Central memory CD4-positive, alpha-beta T cell (primary cell): Measurements from ENCODE around the gene UBE2D1.

Experiments
- DNase-seq: peaks from one replicate; pipeline ENCODE4 v3.0.0; 2022
- total RNA-seq, 3 experiments: gene quantifications; one replicate each; lab custom pipeline; 2026; lab: John Stamatoyannopoulos, UW

Gene UBE2D1
- total RNA-seq = 17.7 to 47.1 (median 32.8) reads per million in 3 experiments

DNA sequence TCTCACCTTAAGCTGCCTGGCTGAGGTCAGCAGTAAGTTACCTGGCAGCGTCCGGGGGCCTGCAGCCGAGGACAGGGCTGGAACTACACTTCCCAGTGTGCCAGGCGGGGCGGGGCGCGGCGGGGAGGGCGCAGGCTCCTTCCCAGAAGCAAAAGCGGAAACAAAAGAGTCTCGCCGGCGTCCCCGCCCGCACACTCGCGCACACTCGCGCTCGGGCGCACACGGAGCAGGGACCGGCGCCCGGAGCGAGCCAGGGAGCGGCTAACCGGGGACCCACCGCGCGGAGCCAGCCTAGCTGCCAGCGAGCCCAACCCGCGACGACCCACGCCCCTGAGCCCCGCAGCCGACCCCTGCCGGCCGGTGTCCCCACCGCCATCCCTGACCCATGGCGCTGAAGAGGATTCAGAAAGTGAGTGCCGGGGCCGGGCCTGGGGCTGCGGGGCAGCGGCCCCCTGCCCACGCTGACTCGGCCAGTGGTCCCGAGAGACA lies at the start of gene UBE2D1:
TSS of gene UBE2D1 (plus strand) at position 190 of the 489 bp plus-strand sequence. CDS start at position 386, 196 bp downstream.
- peak; percentile 68 for DNase-seq

DNA sequence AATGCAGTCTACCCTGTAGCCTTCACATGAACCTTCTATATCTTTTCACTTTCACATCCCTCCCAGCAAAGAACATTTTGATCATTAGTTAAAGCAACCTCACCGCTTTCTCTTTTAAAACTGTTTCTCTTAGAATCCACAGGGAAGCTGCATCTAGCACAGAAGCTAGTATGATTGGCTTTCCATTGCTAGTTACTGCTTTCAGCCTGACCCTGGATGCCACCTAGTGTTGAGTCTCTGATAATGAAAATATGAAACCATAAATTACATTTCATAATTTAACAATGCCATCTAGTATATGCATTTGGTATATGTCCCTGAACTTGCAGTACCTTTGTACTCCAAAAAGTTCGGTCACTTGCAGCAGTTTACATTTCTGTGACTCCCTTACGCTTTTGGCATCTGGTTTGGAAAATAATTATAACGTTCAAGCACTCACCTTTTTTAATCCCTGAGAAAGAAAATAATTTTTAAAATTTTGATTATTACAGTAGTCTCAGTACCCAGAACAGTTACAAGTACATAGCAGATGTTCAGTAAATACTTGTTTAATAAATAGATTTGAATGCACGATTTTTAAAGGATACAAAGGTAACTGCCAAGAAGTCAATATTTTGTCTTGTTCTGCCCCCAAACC lies 43.1 kb upstream of the UBE2D1 start:
- peak; percentile 34 for DNase-seq

DNA sequence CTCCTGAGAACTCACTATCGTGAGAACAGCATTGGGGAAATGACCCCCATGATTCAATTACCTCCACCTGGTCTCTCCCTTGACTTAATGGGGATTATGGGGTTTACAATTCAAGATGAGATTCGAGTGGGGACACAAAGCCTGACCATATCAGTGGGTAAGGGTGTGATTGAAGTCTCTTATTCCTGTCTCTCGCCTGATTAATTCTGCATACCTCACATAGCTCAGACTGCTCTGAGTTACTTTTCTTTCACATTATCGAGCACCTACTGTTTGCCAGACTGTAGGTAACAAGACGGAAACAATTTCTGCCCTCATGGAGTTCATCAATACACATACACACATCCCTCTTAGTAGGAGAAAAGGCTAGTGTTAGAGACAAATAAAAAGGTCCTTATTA lies 40.8 kb upstream of the UBE2D1 start:
- DNase-seq = no peak

DNA sequence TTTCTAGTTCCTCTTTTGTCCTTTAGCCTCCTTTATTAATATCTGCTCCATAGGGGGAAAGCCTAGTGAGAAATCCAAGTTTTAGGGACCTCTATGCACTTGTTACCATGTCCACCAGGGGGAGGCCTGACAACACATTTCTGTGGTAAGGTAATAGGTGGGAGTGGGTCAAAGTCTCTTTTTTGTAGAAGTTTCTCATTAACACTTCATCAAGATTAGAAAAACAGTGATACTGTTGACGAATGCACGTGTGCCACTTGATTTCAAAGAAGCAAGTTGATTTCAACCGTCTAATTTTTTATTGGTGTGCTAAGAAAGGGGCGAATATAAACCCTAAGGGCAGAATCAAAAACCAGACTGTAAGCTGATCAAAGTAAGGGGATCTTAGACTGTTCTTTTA lies 35.2 kb upstream of the UBE2D1 start:
- DNase-seq = peak; percentile 35

DNA sequence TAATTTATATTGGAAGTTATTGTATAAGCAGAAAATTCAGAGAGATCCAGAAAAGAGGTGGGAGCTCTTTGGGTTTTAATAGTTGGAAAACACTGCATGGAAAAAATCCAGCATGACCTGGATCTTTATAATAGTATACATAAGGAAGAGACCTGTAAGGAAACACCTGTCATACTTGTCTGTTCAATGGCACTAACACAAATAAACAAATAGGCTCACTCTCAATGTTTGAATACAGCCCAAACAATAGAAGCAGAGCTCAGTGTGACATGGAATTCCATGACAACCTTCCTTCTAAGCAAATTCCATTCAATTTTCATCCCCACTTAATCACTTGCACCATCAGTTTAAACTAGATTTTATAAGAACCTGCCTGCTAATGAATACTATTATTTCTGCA lies 34.1 kb upstream of the UBE2D1 start:
- no peak for DNase-seq

DNA sequence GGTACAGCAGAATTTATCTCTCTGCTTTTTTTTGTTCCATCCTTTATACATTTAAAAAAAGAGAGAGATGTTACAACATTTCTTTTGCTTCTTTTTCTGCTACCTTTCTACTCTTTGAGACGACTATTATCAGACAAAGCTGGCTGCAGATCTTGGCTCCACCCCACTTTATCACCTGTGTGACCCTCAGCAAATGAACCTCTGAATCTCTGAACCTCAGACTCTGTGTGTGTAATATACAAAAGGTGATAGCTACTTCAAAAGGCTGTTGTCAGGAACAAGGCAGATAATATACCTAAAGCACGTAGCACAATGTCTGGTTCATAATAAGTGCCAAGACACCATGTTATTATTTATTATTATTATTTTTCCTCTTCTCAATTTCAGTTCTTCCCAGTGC lies 32.6 kb upstream of the UBE2D1 start:
- no peak for DNase-seq

DNA sequence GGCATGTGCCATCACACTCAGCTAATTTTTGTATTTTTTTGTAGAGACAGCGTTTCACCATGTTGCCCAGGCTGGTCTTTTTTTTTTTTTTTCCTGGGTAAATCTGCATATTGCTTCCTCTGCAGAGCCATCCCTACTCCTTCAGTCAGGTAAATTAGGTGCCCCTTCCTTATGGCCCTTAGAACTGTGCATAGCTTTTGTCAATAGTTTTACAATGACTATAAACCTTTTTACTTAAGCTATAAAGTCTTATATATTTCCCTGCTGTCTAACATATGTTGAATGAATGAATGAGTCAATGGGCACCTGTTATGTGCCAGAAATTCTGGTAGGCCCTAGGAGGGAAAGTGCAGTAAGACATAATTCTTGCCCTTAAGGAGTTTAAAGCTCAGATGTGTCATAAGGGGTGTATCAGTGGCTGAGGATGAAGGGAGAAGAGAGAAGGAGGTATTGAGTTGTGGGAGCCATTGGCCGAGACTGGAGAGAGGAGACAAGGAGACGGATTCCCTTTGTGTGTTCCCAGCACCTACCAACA lies 30.6 kb upstream of the UBE2D1 start:
- DNase-seq = no peak

DNA sequence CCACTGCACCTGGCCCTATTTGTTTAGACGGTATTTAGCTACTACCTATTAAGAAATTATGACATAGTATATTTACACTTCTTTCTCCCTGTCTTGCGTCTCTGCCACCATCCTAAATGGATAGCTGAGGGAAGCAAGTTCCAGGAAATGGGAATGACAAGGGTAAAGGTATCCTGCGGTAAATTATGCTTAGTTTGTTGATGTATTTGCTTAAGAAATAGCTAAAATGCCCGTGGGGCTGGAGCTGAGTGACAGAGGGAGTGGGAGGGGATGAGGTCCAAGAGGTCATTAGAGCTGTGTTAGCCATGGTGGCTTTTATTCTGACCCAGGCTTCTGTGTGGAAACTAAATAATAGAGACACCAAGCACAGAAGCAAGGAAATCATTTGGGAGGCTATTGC lies 29.0 kb upstream of the UBE2D1 start:
- DNase-seq = no peak

DNA sequence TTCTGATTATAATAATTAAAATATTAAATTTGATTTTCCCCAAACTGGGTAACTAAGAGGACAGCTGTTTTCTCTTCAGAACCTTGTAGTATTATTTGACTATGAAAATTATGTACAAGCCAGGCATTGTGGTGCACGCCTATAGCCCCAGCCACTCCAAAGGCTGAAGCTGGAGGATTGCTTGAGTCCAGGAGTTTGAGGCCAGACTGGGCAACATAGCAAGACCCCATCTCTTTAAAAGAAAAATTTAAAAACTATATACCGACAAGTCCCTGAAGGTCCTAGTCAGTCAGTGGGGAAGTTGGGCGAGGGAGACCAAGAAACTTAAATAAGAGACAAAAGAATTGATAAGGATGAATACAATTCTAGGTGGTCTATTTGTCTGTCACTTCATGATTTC lies 27.1 kb upstream of the UBE2D1 start:
- DNase-seq = no peak

DNA sequence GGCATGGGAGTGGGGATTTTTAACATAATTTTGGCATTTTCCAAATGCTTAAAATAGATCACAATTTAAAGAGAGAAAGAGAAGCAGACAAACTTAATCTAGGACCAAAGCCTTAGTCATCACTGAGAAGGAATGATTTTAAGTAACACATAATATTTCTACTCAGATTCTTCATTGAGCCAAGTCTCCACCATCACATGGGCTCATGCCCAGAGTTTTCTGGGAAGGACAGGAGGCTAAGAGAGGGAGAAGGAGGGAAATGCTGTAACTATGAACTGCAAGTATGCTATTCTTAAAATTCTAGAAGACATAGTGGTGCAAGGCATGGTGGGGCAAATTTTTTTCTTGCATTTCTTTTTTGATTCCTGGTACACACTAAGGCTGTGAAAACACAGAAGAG lies 23.8 kb upstream of the UBE2D1 start:
- no peak for DNase-seq

DNA sequence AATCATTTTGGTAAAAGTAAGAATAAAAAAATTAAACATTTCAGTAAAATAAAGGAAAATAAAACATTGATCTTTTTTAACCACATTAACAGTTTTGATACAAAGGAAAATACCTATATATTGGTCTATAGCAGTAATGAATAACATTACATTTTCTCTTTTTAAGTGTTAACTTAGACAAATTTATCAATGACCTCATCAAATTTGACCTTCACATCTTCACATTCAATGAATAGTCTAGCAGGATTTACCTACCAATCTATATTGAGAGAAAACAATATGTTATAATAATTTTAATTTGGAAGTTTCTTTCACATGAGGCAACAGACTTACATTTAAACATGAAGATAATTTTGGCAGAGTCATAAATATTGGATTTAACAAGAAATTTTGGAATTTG lies 17.9 kb upstream of the UBE2D1 start:
- no peak for DNase-seq

DNA sequence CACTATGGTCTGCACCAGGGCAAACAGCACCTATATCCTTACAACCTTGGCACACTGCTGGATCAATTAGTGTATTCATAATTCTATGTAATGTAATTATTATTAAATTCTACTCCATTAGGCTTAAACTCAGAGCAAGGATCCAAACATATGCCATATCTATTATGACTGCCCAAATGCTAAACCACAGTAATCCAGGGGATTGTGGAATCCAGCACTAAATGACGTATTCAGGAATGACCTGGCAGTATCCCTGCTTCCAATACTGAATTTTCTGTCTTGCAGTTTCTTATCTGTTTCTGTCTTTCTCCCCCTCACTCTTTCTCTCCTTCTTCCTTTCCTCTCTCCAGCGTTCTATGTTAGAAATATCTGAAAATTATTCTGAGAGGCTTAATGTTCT lies 16.5 kb upstream of the UBE2D1 start:
- no peak for DNase-seq

DNA sequence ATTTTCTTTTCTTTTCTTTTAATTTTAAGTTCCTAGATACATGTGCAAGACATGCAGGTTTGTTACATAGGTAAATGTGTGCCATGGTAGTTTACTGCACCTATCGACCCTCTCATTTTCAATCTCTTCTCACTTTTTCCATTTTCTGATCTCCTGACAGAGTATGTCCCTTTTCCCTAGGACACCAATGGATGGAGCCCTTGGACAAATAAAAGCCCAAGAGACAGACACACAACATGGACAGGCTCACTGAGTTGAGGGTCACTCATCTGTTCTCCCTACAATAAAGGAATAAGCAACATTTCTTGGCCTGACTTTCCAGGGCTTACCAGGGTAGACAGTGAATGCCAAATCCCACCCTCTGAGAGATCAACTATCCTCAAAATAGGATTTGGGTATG lies 15.2 kb upstream of the UBE2D1 start:
- no peak for DNase-seq

DNA sequence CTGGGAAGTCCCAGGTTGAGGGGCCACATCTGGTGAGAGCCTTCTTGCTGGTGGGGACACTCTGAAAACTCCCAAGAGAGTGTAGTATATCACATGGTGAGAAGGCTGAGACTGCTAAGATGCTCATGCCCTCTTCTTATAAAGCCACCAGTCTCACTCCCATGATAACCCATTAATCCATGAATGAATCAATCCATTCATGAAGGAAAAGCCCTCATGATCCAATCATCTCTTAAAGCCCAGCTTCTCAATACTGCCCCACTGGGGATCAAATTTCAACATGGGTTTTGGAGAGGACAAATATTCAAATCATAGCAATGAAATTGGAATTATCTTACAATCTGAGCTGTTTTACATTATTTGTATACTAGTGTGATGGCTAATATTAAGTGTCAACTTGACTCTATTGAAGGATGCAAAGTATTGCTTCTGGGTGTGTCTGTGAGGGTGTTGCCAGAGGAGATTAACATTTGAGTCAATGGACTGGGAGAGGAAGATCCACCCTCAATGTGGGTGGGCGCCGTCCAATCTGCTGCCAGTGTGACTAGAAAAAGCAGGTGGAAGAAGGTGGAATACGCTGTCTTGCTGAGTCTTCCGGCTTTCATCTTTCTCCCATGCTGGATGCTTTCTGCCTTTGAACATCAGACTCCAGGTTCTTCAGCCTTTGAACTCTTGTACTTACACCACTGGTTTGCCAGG lies 14.3 kb upstream of the UBE2D1 start:
- DNase-seq = no peak

DNA sequence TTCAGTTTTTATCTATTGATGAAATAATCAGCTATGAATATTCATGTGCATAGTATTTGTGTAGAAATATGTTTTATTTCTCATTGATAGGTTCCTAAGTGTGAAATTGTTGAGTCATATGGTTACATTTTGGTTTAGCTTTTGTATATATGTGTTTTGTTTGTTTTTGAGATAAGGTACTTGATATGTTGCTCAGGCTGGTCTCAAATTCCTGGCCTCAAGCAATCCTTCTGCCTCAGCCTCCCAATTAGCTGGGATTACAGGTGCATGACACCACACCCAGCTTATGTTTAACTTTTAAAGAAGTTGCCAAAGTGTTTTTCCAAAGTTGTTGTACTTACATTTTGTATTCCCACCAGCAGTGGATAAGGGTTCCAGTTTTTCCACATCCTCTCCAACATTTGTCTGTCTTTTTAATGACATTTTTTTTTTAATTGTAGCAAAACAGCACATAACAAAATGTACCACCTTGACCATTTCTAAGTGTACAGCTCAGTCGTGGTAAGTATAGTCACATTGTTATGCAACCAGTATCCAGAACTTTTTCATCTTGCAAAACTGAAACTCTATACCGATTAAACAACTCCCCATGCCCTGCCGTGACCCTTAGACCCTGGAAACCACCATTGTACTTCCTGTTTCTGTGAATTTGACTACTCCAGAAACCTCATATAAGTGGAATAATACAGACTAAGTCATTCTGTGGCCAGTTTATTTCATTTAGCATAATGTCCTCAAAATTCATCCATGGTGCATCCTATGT lies 12.6 kb upstream of the UBE2D1 start:
- no peak for DNase-seq

DNA sequence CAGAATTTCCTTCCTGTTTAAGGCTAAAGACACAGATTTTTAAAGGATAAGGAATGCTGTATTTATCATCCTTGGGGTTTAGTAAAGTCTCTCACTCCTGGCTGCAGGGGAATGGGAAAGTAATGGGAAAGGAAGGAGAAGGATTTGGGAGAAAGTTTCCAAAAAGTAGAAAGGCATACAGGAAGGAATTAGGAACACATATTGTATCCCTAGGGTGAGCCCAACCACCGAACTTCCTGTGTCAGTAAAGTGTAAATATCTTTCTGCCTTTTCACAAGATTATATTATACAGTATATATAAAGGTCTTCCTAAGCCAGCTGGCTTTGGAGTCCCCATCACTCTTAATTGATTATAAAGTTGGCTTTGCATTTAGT lies 12.0 kb upstream of the UBE2D1 start:
- DNase-seq = no peak

DNA sequence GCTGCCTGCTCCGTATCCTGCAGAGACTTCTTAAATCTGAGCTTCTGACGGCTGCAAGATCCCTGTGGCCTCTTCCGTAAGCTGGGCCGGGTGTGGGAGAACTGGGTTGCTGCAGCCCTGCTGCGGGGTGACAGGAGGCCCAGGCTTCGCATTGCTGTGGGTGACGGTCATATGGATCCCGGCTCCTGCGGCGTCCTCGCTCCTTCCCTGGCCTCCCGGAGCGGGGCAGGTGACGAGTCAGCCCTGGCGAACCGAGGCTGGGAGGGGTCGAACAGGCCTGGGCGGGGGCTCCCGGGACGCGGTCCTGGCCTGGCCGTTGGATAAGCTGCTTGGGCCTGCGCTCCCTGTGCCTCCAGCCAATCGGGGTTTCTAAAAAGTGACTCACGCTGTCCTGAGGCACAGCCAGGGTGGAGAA lies 7.8 kb upstream of the UBE2D1 start:
- DNase-seq = no peak

DNA sequence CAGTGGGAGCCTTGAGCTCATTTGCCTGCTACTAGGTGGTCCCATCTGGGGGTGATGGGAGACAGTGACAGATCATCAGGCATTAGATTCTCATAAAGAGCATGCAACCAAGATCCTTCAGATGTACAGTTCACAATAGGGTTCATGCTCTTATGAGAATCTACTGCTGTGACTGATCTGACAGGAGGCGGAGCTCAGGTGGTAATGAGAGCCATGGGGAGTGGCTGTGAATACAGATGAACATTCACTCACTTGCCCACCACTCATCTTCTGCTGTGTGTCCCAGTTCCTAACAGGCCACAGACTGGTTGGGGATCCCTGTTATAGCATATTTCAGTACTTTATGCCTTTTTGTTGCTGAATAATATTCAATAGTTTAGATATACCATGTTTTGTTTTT lies 6.6 kb upstream of the UBE2D1 start:
- no peak for DNase-seq

DNA sequence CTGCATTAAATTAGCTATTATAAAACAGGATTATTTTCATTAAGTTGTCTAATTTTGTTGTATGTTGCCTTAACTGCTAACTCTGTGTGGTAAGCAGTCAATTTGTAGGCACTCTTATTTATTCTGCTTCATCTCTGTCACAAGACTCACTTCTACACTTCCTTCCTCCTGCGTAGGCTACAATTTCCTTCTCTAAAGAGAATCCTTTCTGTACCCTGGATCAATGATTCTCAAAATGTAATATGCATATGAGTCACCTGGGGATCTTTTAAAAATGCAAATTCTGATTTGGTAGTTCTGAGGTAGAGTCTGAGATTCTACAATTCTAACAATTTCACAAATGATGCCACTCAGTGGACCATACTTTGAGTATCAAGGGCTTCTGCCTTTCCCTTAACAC lies 4.4 kb upstream of the UBE2D1 start:
- no peak for DNase-seq

DNA sequence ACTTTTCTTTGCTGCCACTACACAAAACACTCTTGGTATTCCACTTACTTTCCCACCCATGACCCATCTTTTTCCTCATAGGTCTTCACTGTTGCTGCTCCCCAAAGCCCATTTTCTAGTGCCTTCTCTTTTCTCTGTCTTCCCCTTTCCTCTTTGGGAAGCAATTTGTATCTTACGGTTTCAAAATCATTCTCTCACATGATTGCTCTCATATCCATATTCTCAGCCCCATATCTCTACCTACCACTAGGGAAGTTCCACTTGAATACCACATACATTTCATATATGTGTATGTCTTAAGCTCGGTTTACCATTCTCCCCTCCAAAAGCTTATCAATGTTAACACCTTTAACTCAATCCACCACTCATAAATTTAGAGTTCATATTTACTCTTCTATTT lies 3.2 kb upstream of the UBE2D1 start:
- no peak for DNase-seq

DNA sequence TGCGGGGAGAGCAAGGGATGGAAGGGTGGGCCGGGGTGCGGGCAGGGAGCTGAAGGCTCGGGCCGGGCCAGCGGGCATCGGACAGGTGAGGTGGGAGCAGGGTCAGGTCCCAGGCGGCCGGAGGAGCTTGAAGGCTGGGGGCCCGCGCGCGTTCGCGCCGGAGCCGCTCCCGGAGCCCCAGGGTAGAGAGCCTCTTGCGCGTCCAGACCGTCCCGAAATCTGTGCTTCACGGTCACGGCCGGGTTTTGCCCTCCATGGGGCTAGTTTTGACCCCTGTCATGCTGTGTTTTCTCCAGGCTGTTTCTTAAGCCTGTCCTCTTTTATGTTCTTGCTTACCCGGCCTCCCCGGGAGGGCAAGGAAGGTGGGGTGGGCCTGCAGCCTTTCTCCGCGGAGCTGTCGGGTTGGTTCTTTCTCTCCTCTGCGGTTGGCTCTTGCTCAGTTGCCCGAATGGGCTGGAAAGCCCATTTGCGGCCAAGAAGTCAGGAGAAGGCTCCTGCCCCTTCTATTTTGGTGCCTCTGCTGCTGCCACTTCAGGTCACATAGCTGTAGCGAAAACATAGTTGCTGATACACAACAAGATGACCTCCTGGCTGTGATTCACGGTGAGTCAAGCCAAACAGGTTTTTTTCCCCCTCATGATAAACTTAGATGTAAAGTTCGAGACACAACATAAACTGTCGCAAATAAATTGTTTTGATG lies 650 bp downstream of the UBE2D1 start:
- peak; percentile 3 for DNase-seq

DNA sequence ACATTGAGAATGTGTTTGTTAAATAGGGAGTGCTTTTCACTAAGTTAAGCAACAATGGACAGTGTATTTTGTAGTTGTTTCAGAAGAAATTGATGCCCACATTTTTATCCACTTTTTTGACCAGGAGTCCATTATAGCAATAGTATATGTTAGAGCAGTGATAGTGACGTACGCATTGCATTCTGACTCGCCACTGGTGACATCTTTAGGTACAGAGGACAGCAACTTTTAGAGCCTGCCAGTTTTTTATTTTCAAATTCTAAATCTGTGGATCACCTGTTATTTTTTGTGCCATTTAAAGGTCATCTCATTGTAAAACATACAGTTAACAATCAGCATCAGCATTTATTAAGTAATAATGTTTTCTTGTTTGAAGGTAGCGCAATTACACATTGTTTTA lies 1.4 kb downstream of the UBE2D1 start:
- DNase-seq = no peak

DNA sequence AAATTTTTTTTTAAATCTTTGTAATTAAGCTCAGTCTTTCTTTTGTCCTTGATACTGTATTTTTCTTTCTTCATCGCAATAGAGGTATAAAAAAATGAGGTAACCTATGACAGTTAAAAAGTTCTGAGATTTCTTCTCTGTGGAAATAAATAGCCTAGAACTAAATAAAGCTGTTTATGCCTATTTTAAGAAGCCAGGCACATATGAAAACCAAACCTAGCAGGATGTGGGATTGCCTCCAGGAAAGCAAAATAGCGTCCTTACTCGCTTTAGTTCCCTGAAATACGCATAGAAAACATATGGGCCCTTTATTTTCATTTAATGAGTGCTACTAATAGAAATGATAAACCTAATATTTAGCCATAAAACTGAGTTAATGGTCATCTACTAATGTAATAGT lies 6.6 kb downstream of the UBE2D1 start:
- DNase-seq = no peak
